Naive B cell (primary cell): Measurements from ENCODE around the gene LRRK1. TPM values are rescaled to one million over a fixed set of nuclear protein-coding genes. Genes with fewer than 3 reads are reported as not detected.

Experiments
- ATAC-seq, 2 donors: fragments of 150-1000 bp; cut with Tn5 transposase; 2 replicates each; pipeline ENCODE4 v1.10.0; 2021; ENCODE audit warnings: low read depth in 2 of 2, mild to moderate bottlenecking in 2 of 2, moderate library complexity in 2 of 2
- DNase-seq: peaks from one replicate; pipeline ENCODE4 v3.0.0; 2022
- H3K27ac Mint-ChIP-seq, 6 donors: one replicate each; pipeline ENCODE4 v1.8.0; 2020 to 2022; ENCODE audit warnings: mild to moderate bottlenecking in 6 of 6, mixed read lengths in 6 of 6, moderate library complexity in 5 of 6, inconsistent platforms in 2 of 6
- H3K27me3 Mint-ChIP-seq, 3 donors: one replicate each; pipeline ENCODE4 v1.8.0; 2021 to 2022; ENCODE audit warnings: mixed read lengths in 3 of 3, mild to moderate bottlenecking in 1 of 3
- H3K36me3 Mint-ChIP-seq, 2 donors: one replicate each; pipeline ENCODE4 v1.8.0; 2020 to 2022; ENCODE audit warnings: mixed read lengths in 2 of 2, inconsistent platforms in 1 of 2, mild to moderate bottlenecking in 1 of 2
- H3K4me1 Mint-ChIP-seq, 3 donors: one replicate each; pipeline ENCODE4 v1.8.0; 2020 to 2022; ENCODE audit warnings: mixed read lengths in 3 of 3, inconsistent platforms in 1 of 3, mild to moderate bottlenecking in 1 of 3, moderate library complexity in 1 of 3
- H3K4me3 Mint-ChIP-seq, 8 donors: one replicate each; pipeline ENCODE4 v1.8.0; 2020 to 2022; ENCODE audit warnings: mild to moderate bottlenecking in 8 of 8, mixed read lengths in 8 of 8, moderate library complexity in 8 of 8, inconsistent platforms in 2 of 8
- H3K9me3 Mint-ChIP-seq, 7 donors: one replicate each; pipeline ENCODE4 v1.8.0; 2020 to 2022; ENCODE audit warnings: mixed read lengths in 7 of 7, mild to moderate bottlenecking in 5 of 7, inconsistent platforms in 2 of 7, moderate library complexity in 1 of 7
- polyA plus RNA-seq, 6 donors: library from polyadenylated mRNA; unstranded; fragments of 300-500 nt; fragmentation: Illumina TruSeq; gene quantifications; one replicate each; pipeline ENCODE4 v1.2.3, GENCODE V29; 2021; ENCODE audit warnings: low read depth in 6 of 6

The LRRK1 gene
- polyA plus RNA-seq, 6 donors from 2014 or later = 3.4 to 10.3 (median 6.0) TPM

DNA sequence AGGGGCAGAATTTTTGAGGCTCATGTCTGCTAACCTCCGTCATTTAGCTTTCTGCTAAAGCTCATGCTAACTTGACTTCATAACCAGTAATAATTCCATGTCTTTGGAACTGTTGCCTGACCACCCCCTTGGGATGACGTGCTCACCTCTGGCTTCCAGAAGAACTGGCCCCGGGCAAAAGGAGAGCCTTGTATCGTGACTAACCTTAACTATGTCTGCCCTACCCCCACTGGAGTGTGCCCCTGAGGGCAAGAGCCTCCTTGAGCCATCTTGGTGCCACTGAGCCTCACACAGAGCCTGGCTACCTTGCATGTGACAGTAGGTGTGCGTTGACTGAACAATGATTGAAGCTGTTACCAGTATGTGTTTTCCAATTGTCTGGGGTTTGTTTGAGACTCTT is 4.7 kb downstream of the LRRK1 start:
- Mint-ChIP-seq H3K9me3 (no peaks in the 10 kb centered on the region), H3K27ac (peak overlapping the region in 2 of 6 donors; percentile 51 to 72), H3K4me1 (peaks cover 57 to 73% (median 63%) of the 10 kb centered on the region in 3 donors), H3K36me3 (no peaks in the 10 kb centered on the region), H3K27me3 (no peaks in the 10 kb centered on the region), H3K4me3 (peak overlapping the region in 4 of 8 donors; percentile 13 to 47 (median 35))
- ATAC-seq = no peak
- no peak for DNase-seq

DNA sequence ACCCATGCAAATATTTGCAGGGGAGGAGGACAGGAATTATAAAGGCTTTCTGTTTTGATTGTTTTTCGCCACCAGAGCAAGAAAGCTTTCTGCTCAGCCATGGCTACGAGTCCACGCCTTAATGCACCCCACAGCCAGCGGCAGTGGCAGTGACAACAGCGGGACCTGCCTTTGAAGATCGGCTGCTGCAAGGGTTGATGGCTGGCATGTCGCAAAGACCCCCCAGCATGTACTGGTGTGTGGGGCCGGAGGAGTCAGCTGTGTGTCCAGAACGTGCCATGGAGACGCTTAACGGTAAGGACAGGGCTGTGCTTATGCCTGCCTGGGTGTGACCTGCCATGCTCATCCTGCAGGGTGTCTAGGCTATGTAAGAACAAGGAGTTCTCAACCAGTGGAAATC is 5.3 kb downstream of the LRRK1 start:
- ATAC-seq (no peak), DNase-seq (no peak)
- H3K9me3 Mint-ChIP-seq = no peaks in the 10 kb centered on the region
- peak overlapping the region in 3 of 6 donors; percentile 32 to 67 (median 51) for H3K27ac Mint-ChIP-seq
- H3K27me3 Mint-ChIP-seq = no peaks in the 10 kb centered on the region
- no peak overlapping the region for H3K4me3 Mint-ChIP-seq
- H3K36me3 Mint-ChIP-seq = no peaks in the 10 kb centered on the region
- H3K4me1 Mint-ChIP-seq = peaks cover 62 to 79% (median 65%) of the 10 kb centered on the region in 3 donors

DNA sequence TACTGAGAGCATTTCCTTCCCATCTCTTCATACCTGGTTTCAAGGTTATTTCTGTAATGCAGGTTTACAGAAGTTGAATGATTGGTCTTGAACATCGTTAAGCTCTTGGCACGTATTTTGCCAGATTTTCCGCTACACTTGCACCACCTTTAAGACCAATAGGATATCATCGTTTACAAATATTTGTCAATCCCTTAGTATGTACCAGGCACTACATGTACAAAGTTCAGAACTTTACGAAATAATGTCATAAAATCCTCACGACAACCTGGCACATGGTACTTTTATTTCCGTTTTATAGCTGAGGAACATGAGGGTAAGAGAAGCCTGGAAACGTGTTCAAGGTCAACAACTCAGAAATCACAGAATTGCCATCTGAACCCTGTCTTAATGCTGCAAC is 6.3 kb downstream of the LRRK1 start:
- H3K36me3 Mint-ChIP-seq = no peaks in the 10 kb centered on the region
- H3K27me3 Mint-ChIP-seq = no peaks in the 10 kb centered on the region
- peaks cover 63 to 79% (median 64%) of the 10 kb centered on the region in 3 donors for H3K4me1 Mint-ChIP-seq
- DNase-seq = no peak
- no peaks in the 10 kb centered on the region for H3K9me3 Mint-ChIP-seq
- ATAC-seq = no peak
- no peak overlapping the region for H3K4me3 Mint-ChIP-seq
- H3K27ac Mint-ChIP-seq = peak overlapping the region in 1 of 6 donors; percentile 18

DNA sequence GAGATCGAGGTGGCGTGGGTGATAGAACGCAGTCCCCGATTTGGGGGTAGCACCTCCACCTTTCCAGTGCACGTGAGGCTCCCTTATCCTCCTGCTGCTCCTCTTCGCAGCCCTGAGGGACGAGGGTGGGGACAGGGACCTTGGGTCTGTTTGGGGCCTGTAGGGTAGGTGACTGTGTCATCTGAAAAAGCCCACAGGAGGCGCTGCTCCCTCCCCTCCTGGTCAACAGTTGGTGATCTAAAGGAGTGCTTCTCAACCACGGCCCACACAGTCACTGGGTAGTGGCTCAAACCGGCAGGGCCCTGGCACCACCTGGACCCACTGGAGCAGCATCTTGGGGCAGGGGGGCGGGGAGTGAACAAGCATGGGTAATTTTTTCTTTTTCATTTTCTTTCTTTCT is 7.1 kb downstream of the LRRK1 start:
- Mint-ChIP-seq H3K27ac (peak overlapping the region in 1 of 6 donors; percentile 52), H3K27me3 (no peaks in the 10 kb centered on the region), H3K4me1 (peaks cover 60 to 78% (median 61%) of the 10 kb centered on the region in 3 donors), H3K4me3 (peak overlapping the region in 1 of 8 donors; percentile 82), H3K36me3 (no peaks in the 10 kb centered on the region), H3K9me3 (no peaks in the 10 kb centered on the region)
- DNase-seq (no peak), ATAC-seq (peak; percentile 35 to 44)

DNA sequence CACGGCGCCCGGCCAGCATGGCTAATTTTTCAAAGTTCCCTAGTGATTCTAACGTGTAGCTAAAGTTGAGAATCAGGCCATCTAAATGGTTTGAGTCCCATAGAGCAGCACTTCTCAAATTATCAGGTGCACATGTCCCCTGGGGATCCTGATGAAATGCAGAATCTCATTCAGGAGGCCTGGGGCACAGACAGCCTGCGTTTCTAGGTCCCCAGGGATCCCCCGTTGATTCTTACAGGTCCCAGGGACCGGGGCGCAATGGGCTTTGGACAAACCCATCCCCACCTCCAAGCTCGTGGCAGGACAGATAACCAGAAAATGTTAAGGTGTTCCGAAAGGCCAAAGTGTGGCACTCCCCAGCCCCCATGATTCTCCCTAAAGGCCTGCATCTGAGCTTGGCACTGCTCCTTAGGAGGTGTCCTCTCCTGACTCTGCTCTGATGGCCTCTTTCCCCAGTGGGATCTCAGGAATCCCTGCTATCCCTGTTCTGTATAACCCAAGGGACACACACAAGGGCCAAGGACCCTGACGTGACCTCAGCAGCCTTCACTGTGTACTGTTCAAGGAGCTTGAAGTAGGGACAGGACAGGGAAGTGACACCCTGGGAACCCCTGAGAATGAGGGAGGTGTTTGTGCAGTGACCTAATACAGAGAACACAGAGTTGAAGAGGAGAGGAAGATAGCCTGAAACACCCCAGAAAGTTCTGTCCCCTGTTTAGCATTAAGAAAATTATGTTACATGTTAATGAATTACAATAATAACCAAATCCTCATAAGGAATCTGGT is 8.0 kb downstream of the LRRK1 start:
- ATAC-seq = peak; percentile 68
- peak overlapping the region in 5 of 6 donors; percentile 29 to 94 (median 35) for H3K27ac Mint-ChIP-seq

DNA sequence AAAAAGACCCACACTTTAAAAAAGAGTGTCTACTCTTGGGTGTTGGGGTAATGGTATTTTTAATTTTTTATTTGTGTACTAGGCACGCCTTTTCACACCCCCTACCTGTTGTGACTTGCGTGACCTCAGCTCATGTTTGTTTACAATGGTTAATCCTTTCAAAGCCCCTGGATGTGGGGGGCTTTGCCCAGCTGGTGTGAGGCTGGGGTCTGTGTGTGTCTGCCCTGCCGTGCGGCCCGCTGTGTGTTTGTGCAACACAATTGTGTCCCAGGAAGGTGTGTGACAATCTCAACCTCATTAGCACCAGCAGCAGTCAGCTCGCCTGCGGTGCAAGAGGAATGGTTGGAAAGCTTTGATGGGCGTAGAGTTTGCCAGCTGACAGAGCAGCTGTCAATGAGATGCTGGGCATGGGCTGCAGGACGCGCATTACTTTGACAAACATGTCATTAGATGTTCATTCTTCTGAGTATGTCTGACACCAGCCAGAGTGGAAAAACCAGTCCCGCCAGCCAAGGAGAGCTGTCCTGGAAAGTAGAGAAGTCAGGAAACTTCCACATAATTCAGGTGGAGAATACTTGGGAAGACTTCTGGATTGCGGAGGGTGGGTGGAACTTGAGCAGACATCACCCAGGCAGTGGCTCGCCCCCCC is 9.6 kb downstream of the LRRK1 start:
- DNase-seq = no peak
- Mint-ChIP-seq H3K4me1 (peaks cover 60 to 76% (median 63%) of the 10 kb centered on the region in 3 donors), H3K36me3 (no peaks in the 10 kb centered on the region)

More for the DNA sequence above, 8.0 kb downstream of the LRRK1 start:
- Mint-ChIP-seq H3K4me1 (peaks cover 60 to 78% (median 61%) of the 10 kb centered on the region in 3 donors), H3K4me3 (peak overlapping the region in 4 of 8 donors; percentile 47 to 82 (median 59)), H3K27me3 (no peaks in the 10 kb centered on the region), H3K36me3 (no peaks in the 10 kb centered on the region), H3K9me3 (no peaks in the 10 kb centered on the region)
- peak; percentile 58 for DNase-seq

DNA sequence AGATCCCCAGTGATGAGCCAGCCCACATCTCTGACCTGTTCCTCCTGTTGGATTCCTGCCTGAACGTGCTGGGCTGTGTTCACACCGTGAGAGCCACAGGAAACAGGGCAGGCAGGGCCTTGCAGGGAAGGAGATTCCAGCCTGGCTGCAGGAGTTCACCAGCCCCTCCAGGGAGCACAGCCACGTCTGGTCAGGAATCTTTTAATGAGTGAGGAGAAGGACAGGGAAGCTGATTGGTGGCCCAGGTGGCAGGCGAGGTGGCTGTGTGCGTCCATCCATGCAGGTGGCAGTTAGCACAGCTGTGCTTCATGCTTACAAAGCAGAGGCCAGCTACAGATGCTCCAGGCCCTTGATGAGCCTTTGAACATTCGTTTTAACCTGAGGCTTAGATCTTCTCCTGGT is 10.5 kb downstream of the LRRK1 start:
- DNase-seq (no peak), ATAC-seq (no peak)
- Mint-ChIP-seq H3K4me3 (peak overlapping the region in 1 of 8 donors; percentile 10), H3K36me3 (no peaks in the 10 kb centered on the region), H3K27me3 (no peaks in the 10 kb centered on the region), H3K4me1 (peaks cover 57 to 78% (median 72%) of the 10 kb centered on the region in 3 donors), H3K9me3 (no peaks in the 10 kb centered on the region), H3K27ac (peak overlapping the region in 3 of 6 donors; percentile 27 to 72 (median 38))

More for the DNA sequence above, 9.6 kb downstream of the LRRK1 start:
- no peak for ATAC-seq
- H3K27ac Mint-ChIP-seq = no peak overlapping the region
- H3K4me3 Mint-ChIP-seq = no peak overlapping the region
- no peaks in the 10 kb centered on the region for H3K9me3 Mint-ChIP-seq
- no peaks in the 10 kb centered on the region for H3K27me3 Mint-ChIP-seq

DNA sequence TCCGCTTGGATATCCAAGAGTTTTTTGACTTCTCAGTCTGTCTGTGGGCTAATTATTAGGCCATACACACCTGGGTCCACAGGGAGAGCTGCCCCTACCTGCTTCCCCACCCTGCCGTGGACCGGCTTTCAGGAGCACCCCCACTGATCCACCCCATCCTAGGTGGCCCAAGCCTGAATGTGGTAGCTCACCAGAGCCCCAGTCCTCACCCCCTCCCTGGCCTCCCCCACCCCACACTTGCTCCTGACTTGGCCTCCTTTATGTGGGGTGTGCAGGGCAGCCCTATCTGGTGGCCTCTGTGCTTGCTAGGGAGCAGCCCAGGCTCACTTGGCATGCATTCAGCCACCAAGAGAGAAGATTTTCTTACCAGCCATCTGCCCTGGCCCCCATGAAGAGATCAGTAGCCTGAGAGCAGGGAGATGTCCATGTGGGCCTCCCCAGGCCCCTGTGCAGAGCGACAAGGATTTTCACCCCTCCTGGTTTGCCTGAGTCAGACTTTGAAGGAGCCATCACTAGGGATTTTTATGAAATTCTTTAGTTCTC is 11.2 kb downstream of the LRRK1 start:
- DNase-seq = no peak
- no peaks in the 10 kb centered on the region for H3K36me3 Mint-ChIP-seq
- ATAC-seq = no peak
- peaks cover 63 to 86% (median 79%) of the 10 kb centered on the region in 3 donors for H3K4me1 Mint-ChIP-seq
- no peaks in the 10 kb centered on the region for H3K27me3 Mint-ChIP-seq
- H3K9me3 Mint-ChIP-seq = no peaks in the 10 kb centered on the region
- H3K4me3 Mint-ChIP-seq = no peak overlapping the region
- H3K27ac Mint-ChIP-seq = no peak overlapping the region

DNA sequence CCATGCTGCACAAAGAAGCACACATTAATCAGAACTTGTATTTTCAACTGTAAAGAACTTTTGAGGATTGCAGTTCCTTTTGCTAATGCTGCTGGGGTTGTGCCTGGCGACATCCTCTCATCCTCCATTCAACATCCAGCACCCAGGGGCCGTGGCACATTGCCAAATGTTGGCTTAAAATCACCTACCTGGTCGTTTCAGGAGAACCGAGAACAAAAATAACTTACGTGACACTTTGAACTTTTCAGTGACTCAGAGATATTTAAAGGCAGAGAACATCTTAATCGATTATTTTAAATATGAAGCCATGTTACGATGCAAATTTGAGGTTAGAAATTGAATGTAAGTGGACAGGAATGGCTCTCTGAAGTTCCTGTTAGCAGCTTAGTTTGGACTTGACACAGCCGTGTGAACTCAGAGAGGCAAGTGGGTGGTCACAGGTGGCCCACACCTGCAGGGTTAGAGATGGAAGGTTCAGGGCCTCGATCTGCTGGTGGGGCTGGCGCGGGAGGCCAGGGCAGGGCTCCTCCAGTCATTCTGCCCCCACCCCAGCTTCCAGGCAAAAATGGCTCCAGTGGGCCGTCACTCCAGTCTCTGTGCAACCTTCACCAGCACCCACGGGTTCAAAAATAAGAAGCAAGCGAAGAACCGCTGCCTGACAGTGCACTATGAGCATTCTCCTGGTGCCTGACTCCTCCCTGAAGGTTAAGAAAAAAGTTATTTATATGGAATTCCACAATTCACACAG is 12.2 kb downstream of the LRRK1 start:
- no peaks in the 10 kb centered on the region for H3K9me3 Mint-ChIP-seq
- H3K4me1 Mint-ChIP-seq = peaks cover 65 to 87% (median 85%) of the 10 kb centered on the region in 3 donors
- DNase-seq (no peak), ATAC-seq (no peak)
- no peaks in the 10 kb centered on the region for H3K36me3 Mint-ChIP-seq
- H3K27ac Mint-ChIP-seq = peak overlapping the region in 1 of 6 donors; percentile 52
- H3K4me3 Mint-ChIP-seq = peak overlapping the region in 4 of 8 donors; percentile 11 to 63 (median 27)
- no peaks in the 10 kb centered on the region for H3K27me3 Mint-ChIP-seq

DNA sequence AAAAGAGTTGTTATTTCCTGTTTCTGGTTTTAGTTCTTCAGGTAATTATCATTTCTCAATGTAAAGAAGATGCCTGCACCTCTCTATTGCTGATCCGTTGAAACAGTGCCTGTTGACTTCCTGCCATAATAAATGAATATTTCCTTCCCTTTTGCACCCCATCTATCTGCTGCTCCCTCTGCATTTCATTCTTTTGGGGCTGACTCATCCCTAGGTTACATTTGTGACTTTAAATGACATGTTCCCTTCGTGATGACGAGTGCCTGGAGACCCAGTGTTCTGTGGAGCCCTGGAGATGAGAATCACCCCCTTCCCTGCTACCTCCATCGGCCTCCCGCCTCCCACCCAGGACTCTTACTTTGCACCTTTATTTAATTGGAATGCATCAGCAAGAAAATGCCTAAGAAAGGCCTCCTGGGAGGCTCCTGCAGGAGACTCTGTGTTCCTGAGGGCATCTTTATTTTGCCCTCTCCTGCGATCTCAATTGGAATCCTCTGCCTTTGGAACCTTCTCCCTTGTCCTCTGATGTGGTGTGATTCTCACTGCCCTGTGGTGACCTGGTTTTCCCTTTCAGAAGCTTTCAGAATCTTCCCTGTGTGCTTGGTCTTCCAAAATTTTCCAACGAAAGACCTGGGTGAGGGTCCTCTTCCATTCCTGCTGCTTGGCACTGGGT is 13.7 kb downstream of the LRRK1 start:
- DNase-seq = no peak
- no peaks in the 10 kb centered on the region for H3K27me3 Mint-ChIP-seq
- H3K9me3 Mint-ChIP-seq = no peaks in the 10 kb centered on the region
- no peak for ATAC-seq
- H3K4me3 Mint-ChIP-seq = peak overlapping the region; percentile 8 to 80 (median 46)
- no peaks in the 10 kb centered on the region for H3K36me3 Mint-ChIP-seq
- peak overlapping the region in 2 of 6 donors; percentile 47 to 86 for H3K27ac Mint-ChIP-seq
- peaks cover 55 to 73% (median 72%) of the 10 kb centered on the region in 3 donors for H3K4me1 Mint-ChIP-seq

DNA sequence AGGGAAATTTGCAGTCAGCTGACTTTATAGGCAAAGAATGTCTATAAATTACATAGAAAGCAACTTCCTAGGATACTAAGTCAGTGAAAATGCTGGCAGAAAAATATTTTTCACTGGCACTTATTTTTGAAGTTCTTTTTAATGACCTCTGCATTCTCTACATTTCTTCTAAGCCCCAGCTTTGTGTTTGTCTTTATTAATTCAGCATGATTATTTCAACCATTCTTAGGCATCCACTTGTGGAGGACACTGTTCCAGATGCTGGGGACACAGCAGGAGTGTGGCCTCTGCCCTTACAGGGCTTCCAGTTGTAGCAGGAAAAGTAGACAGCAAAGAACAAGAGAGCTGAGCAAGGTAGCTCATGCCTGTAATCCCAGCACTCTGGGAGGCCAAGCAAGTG is 15.0 kb downstream of the LRRK1 start:
- Mint-ChIP-seq H3K27ac (peak overlapping the region in 1 of 6 donors; percentile 52), H3K27me3 (no peaks in the 10 kb centered on the region), H3K4me1 (peaks cover 51 to 62% (median 61%) of the 10 kb centered on the region in 3 donors), H3K4me3 (peak overlapping the region in 1 of 8 donors; percentile 61), H3K9me3 (no peaks in the 10 kb centered on the region), H3K36me3 (no peaks in the 10 kb centered on the region)
- ATAC-seq (peak in 1 of 2 donors; percentile 9), DNase-seq (no peak)

DNA sequence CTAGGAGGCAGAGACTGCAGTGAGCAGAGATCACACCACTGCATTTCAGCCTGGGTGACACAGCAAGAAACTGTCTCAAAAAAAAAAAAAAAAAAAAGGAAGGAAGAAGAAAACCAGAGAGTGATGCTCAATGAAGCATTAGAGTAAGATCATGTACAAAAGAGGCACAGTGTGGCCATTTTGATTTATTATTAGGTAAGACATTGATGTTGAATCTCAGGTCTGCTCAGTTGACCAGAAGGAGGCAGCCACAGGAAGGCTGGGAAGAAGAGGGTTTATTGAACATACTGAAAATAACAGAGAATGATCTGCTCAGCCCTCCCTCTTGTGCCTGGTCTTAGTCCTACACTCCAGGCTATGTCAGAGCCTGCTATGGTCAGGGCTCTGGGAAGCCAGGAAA is 15.6 kb downstream of the LRRK1 start:
- Mint-ChIP-seq H3K27ac (peak overlapping the region in 3 of 6 donors; percentile 31 to 66 (median 44)), H3K27me3 (no peaks in the 10 kb centered on the region), H3K4me3 (peak overlapping the region in 6 of 8 donors; percentile 34 to 68 (median 50)), H3K4me1 (peaks cover 47 to 56% (median 55%) of the 10 kb centered on the region in 3 donors), H3K9me3 (no peaks in the 10 kb centered on the region), H3K36me3 (no peaks in the 10 kb centered on the region)
- DNase-seq (no peak), ATAC-seq (peak; percentile 82 to 84)
